GM10248 (cell line): Measurements from ENCODE around the gene POLD2.
"Not testable (repeated sequence)": the region's sequence is repeated elsewhere in the genome, so short reads cannot be mapped to it uniquely, and the experiment has no call there.

ENCODE experiments used
- CTCF ChIA-PET: fragments of 300-600 bp; sonication (Branson Sonifier 250); formaldehyde crosslinking; extraction: SDS; loops from one replicate; lab custom pipeline; 2021; ENCODE audit warnings: antibody characterized with exemption; lab: Yijun Ruan, JAX
- POLR2A ChIA-PET: fragments of 350-650 bp; sonication (Branson Sonifier 250); formaldehyde crosslinking; extraction: SDS; loops from one replicate; lab custom pipeline; 2020; ENCODE audit warnings: antibody characterized with exemption; lab: Yijun Ruan, JAX
- DNase-seq: peaks from one replicate; pipeline ENCODE4 v3.0.0; 2012; ENCODE audit errors: extremely low spot score
- TF ChIP-seq, protein P1 (sequence below): IDR thresholded peaks from 2 replicates; pipeline ENCODE4 v1.5.1; 2012; ENCODE audit warnings: mild to moderate bottlenecking, low read depth; ENCODE audit errors: extremely low read depth, missing control alignments, control extremely low read depth

POLD2 gene

DNA sequence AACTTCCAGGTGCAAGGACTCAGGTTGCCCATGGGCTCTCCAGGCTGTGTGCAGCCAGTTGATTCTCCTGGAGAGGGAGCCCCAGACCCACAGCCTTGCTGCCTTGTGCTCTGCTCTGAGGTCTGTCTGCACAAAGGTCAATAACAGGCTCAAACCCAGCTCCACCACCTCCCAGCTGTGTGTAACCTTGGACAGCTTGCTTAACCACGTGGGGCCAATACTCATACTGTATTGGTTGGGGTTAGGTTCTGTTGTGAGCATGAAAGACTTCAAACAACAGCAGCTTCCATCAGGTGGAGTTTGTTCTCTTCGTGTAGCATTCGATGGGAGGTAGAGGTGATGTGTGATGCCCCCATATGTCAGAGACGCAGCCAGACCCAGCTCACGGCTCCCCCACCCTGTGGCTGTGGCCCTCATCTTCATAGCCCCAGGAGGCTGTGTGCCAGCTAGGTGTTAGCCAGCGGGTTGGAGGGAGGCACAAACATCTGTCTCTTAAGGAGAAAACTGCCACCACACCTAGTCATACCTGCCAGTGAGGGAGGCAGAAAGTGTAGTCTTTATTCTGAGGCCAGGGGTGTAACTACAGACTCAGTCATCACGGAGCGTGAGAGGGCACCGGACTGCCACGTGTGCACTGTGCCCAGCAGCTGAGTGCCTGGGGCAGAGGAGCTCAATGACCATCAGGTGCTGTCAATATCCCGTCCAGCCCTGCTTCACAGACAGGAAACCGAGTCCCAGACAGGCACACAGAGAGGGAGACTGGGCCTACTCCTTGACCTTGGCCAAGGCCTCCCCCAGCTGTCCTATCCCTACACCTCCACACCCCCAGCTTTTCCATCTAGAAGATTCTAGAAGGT lies 8.1 kb upstream of the POLD2 start:
- TF ChIP-seq, protein P1, sequence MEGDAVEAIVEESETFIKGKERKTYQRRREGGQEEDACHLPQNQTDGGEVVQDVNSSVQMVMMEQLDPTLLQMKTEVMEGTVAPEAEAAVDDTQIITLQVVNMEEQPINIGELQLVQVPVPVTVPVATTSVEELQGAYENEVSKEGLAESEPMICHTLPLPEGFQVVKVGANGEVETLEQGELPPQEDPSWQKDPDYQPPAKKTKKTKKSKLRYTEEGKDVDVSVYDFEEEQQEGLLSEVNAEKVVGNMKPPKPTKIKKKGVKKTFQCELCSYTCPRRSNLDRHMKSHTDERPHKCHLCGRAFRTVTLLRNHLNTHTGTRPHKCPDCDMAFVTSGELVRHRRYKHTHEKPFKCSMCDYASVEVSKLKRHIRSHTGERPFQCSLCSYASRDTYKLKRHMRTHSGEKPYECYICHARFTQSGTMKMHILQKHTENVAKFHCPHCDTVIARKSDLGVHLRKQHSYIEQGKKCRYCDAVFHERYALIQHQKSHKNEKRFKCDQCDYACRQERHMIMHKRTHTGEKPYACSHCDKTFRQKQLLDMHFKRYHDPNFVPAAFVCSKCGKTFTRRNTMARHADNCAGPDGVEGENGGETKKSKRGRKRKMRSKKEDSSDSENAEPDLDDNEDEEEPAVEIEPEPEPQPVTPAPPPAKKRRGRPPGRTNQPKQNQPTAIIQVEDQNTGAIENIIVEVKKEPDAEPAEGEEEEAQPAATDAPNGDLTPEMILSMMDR, result no peak
- ChIA-PET CTCF (interaction anchor here (1.0 to 1.8 kb wide), 4 partner anchors 9 to 46 kb away, joined by 3 to 5 read pairs (median 4); no protein-coding TSS in a partner anchor), POLR2A (no interaction called here)
- DNase-seq, result no peak

- ChIA-PET POLR2A (no interaction called here), CTCF (no interaction called here)
- DNase-seq, result no peak
- TF ChIP-seq, protein P1, result no peak
Measured at GRCh38 chr7:44128721-44129582, 5.6 kb upstream of the POLD2 start.

GRCh38 chr7:44127161-44127560 lies 3.8 kb upstream of the POLD2 start:
- ChIA-PET CTCF (no interaction called here), POLR2A (no interaction called here)
- DNase-seq, result no peak
- TF ChIP-seq, protein P1, result no peak

- POLR2A ChIA-PET, DNase-seq: not testable (repeated sequence)
- CTCF ChIA-PET, result interaction anchor here (0.7 kb wide), 1 partner anchor 15 kb away, joined by 3 read pairs; no protein-coding TSS in a partner anchor
Measured at GRCh38 chr7:44126574-44126973, 3.2 kb upstream of the POLD2 start.

- POLR2A ChIA-PET, result no interaction called here
- CTCF ChIA-PET, result interaction anchor here (1.0 kb wide), 1 partner anchor 18 kb away, joined by 3 read pairs; no protein-coding TSS in a partner anchor
- no peak for DNase-seq
- TF ChIP-seq, protein P1, result no peak
Measured at GRCh38 chr7:44124822-44125202, 1.5 kb upstream of the POLD2 start.

- DNase-seq, result no peak
- TF ChIP-seq, protein P1, result no peak
- ChIA-PET CTCF (interaction anchor here (1.2 to 2.1 kb wide), 6 partner anchors 9 to 119 kb away, joined by 3 to 6 read pairs (median 3); no protein-coding TSS in a partner anchor), POLR2A (no interaction called here)
Measured at GRCh38 chr7:44122529-44122928, 819 bp downstream of the POLD2 start.
